Forelimb muscle (tissue), 1 donor: ENCODE results near the gene GRPR. TPM values are rescaled to one million over a fixed set of nuclear protein-coding genes. Genes with fewer than 3 reads are reported as not detected.

ENCODE experiments used
- DNase-seq: peaks from one replicate; pipeline ENCODE4 v3.0.0-alpha.2; 2013; ENCODE audit warnings: low read depth
- polyA plus RNA-seq: library from polyadenylated mRNA; unstranded; fragments of 120-200 nt; gene quantifications from one replicate; pipeline ENCODE4 v1.2.1, GENCODE V29; 2013; ENCODE audit not compliant: insufficient read length

The GRPR gene
- polyA plus RNA-seq: 0.72 TPM

DNA sequence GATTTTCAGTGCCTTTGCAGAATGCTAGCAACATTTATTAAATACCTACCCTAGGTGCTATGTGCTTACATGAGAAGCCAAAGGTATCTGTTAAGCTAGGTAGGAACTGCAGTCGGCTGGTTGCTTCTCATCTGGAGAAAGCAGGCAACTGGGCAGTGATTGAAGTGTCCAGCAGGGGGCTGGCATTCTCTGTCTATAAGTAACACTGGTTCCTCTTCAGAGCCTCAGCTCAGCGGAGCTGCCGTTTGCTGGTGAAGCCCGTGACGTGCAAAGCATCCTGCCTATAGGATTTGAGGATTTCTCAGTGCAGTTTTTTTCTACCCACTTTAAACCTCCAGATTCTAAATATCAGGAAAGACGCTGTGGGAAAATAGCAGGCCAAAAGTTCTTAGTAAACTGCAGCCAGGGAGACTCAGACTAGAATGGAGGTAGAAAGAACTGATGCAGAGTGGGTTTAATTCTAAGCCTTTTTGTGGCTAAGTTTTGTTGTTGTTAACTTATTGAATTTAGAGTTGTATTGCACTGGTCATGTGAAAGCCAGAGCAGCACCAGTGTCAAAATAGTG, at the start of gene GRPR:
TSS of gene GRPR (plus strand) at position 344 of the 565 bp plus-strand sequence. CDS start 389 bp downstream, outside the sequence.
- peak; percentile 57 for DNase-seq

DNA sequence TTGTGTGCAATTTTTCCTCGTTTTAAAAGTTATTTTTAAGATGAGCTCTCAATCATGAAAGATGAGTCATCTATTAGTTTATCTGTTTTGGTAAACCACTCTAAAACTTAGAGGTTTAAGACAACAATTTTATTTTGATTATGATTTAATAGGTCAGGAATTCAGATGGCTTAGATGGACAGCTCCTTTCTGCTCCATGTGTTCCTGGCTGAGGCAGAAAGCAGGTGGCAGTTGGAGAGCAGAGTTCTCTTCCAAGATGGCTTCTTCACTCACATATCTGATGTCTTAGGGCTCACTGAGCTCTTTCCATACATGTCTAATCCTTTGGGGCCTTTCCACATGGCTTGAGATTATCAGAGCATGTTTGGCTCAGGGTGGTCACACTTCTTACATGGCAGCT, 48.3 kb upstream of the GRPR start:
- DNase-seq: no peak

DNA sequence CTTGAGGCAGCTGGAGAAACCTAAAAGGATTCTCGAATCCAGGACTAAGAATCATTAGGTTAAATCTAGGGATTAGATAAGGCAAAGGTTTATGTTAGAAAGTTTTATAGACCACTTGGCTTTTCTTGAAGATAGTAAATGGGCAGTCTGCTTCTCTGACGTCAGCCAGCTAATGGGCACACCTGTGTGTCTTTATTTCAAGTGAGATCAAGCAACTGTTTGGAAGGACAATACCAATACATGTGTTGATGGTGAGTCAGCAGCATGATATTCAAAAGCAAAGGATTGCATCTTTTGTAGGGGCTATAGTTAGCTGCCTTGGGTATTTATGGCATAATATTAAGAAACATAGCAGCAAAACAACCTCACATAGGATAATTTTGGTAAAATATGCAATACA, 46.5 kb upstream of the GRPR start:
- no peak for DNase-seq

DNA sequence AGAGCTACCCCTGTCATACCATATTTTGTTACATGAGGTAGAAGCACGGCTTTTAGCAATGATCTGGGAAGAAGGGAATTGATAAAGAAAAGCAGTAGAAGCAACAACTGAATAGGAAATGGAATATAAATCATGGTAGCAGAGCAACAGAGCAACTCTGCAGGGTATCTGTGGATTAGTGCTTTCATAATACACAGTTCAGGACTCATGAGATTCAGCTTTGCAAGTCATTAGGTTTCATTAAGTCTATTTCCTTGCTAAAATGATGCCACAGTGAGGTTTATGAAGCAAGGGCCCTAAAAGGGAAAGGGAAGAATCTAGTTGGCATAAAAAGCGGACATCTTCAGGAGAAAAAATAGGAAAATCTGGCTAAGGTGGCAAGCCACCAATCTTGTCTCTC, 45.6 kb upstream of the GRPR start:
- no peak for DNase-seq

DNA sequence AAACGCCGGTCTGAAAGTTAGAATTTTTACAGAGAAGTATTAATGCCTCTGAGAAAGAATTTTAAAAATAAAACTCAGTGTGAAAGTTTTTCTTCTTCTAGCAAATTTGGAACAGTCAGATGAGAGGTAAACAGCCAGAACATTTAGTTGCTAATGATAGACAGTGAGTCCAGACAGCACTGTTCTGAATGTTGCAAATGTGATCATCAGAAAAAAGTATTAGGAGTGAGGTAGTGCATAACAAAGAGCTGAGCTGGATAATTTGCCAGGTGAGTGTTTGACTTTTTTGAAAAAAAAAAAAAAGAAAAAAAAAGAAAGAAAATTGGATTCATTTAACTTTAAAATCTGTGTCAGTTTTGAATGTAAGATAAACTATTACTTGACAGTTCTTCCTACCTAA, 42.0 kb upstream of the GRPR start:
- DNase-seq: no peak

DNA sequence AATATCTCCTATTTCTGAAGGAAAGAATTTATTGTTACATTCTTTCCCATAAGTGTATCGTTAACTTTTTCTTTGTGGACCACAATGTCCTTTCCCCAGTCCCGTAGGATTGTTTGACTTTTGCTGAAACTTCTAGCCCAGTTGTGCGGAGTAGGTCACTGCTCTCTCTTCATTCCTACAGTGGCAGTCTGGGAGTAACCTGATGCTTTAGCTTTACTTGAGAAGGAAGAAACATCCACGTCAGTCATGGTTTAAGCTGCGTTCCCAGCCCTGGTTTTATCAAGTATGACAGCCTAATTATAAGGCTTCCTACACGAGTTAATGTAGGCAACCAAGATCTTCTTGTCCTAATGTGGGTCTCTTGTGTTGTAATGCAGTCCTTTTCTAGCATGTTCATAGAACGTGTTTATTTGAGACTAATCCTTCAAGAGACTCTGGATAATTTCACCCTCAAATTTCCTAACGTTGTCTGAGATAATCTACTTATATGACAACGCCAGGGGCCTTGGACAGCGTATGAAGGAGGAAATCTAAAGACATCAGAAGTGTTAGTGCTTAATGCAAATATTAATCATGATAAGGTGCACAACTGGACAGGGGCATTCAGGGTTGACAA, 40.8 kb upstream of the GRPR start:
- DNase-seq: no peak

DNA sequence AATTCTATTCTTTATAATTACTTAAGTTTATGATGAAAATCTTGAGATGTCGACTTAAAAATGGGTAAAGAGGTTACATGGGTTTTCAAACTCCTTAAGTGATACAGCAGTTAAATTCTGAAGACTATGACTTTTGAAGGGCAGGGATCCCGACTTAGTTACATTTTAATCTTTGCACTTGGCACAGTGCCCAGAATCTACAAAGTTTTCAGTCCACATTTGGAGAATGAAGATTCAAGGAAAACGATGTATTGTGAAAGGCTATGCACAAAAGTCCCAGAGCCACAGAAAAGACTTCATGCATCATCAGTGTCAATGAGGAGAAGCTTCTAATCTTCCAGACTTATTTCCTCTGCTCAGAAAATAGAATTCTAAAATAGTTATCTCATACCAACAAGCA, 36.3 kb upstream of the GRPR start:
- no peak for DNase-seq

DNA sequence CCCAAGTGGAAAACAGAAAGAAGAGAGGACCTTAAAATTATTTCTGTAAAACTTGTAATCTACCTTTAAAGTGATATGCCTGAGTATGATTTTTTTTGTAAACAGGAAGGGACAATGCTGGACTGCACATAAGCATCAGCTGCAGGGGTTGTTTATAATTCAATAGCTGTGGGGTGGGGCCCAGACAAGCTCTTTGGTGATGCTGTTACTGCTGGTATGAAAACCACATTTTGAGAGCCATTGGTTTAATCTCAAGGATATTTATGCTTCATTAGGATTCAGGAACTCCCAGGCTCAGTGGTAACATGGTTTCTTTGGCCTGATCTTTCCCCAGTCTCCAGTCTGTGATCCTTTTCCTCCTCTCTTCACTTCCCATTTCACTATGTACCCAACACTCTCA, 34.3 kb upstream of the GRPR start:
- DNase-seq: no peak

DNA sequence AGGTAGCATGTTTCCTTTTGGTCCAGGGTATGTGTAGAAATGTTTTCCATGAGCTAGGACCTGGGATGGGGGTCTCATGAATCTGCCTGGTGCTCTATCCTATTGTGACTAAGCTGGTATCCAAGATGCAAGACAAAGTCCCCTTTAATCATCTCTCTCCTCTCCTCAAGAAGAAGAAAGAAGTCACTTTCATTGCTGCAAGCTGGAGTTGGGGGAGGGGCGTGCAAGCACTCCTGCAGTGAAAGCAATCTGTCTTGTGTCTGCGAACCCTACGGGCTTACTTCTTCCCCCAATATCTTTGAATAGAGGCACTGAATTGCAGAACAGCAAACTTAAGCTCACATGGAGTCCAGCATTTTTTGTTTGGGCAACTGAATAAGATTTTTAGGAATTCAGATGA, 27.2 kb upstream of the GRPR start:
- no peak for DNase-seq

DNA sequence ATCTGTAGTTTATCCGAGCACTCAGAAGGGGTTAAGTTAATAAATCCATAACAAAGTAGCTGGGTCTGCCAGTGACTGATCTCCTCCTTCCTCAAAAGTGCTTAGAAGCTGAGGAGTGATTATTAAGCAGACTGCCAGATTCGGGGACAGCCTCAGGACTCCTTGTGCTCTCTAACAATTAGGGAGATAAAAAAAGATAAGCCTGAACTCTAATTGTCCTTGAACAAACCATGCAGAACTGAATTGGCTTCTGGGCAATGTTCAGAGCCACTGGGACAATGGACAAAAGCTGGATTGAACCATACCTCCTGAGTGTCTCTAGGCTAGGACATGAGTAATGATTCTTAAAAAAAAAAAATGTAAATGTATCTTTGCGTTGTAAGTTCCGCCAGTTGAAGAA, 22.7 kb upstream of the GRPR start:
- DNase-seq: no peak

DNA sequence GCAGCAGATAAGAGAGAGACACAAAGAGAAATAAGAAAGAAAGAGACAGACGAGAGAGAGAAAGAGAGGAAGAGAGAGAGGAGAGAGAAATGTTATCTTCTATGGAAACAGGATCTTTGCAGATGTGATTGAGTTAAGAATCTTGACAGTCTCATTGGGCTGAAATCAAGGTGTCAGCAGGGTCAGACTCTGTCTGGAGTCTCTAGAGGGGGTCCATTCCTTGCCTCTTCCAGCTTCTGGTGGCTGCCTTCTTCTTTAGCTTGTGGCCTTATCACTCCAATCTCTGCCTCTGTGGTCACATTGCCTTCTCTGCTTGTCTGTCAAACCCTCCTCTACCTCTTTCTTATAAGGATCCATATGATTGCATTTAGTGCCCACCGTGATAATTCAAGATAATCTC, 21.8 kb upstream of the GRPR start:
- no peak for DNase-seq

DNA sequence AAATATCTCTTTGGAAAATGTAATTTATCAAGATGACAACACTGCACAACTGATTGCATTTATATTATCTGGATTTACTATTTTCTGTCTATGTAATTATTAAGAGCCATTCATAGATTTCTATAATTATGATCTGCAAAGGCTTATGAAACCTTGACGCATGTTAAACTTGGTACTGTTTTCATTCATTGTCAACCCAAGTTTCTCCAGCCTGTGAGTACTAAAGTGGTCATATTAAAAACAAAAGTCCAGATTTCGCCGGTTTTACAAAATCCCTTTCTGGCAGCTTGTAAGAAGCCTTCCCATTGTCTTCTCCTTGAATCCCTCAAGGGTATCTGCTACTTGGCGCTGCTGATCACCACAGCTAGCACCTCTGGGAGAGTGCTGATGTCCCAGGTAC, 19.7 kb upstream of the GRPR start:
- no peak for DNase-seq

DNA sequence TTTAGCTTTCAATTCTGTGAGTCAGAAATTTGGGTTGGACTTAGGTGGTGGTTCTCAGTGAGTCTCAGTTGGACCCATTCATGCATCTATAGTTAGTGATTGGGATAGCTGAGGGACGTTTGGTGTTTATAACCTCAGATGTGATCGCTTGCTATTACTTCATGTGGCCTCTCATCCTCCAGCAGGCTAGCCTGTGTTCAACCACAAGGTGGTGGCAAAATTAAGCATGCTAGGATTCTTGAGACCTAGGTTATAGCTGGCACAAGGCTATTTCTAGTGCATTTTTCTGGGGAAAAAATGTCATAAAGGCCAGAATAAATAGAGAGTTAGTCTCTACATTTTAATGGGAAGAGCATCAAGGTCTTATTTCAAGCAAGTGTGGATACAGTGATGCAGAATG, 10.9 kb upstream of the GRPR start:
- no peak for DNase-seq

DNA sequence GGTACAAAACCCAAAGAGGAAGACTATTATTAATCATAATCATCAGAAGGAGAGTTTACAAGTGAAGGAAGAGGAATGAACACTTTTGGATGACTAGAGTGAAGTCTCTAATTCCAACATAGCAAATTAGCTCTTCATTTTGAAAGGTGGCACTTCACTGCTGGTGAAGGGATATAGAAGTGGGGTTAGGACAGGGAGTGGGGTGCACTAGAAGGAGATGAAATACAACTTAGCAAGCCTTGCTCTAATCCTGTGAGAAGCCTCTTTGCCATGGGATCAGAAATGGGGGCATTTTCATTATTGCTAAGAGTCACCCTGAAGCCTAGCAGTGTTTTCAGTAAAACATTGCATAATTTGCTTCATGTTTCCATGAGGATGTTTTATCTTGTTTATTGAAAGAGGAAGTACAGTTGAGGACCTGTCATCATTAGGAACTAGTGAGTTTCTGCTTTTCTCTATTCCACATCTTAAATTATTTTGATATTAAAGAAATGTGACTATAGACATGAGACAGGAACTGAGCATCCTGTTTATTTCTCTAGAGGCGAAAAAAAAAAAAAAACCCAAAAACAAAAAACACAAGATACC, 9.3 kb upstream of the GRPR start:
- no peak for DNase-seq

DNA sequence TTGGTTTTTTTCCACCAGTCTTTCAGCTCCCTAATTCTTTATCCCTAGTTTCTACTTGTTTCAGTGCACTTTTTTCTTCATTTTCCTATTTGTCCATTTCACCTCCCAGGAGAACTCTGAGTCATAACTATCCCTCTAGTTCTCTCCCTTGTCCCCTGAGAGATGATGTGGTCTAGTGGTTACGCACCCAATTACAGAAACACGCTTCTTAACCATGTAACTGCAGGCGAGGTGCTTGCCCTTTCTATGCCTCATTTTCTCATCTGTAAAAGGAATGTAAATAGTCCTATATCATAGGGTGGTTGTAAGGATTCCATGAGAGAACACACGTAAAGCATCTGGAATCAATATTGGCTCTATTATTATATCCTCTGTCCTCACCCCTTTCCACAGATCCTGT, 8.8 kb upstream of the GRPR start:
- DNase-seq: no peak

DNA sequence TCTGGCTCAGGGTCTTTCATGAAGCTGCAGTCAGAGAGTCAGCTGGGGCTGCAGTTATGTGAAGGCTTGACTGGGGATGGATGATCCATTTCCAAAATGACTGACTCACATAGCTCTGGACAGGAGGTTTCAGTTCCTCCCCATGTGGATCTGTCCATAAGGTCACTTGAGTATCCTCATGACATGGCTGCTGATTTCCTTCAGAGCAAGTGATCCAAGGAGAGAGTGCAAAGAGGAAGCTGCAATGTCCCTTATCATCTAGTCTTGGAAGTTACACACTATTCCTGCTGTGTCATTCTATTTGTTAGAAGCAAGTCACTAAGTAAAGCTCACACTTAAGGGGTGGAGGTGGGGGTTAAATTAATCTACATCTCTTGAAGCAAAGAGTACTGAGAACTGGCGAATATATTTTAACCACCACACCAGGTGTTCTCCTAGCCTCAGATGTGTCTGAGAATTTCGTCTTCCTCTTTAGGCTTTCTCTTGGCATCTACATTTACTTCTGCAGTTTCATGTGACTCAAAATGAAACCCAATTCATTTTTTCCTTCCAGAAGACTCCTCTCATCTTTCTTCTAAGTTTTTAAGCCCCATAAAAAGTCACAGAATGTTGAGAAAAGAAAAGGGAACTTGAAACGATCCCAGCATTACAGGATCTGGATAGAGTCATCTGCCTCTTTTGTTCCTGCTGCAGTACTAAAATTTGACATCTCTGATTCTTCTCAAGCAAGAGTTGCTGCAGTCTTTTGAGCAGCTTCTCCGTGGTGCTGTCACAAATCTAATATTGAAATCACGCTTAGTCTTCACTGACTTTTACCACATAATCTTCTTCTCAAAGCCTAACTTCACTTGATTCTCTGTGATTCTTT, 3.8 kb upstream of the GRPR start:
- no peak for DNase-seq

DNA sequence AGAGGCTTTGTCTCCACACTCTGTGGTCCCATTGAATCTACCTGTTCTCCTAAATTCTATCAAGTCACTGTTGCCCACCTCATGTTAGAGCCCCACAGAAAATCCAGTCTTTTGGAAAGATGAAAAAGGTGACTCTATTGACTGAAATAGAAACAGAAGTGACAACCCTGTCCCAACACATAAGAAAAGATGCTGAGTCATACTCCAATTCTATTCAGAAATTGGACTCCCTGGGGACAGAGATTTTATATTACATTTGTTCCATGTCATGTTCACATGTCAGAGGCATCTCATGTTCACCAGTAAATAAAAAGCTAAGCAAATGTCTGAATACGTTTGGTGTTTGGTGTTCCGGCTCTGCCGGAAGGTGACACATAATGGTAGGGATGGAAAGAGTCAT, 2.9 kb upstream of the GRPR start:
- no peak for DNase-seq

DNA sequence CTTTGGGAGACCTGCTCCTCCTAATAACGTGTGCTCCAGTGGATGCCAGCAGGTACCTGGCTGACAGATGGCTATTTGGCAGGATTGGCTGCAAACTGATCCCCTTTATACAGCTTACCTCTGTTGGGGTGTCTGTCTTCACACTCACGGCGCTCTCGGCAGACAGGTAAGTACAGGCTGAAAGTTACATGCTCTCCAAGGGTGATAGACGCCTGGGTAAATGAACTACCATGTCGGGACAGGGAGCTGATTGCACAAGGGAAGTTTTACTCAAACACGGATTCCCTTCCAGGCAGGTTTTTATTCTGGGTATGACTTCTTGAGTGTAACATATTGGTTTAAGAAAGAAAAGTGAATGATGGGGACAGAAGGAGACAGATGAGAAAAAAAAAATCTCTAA, 836 bp downstream of the GRPR start:
- DNase-seq: no peak

DNA sequence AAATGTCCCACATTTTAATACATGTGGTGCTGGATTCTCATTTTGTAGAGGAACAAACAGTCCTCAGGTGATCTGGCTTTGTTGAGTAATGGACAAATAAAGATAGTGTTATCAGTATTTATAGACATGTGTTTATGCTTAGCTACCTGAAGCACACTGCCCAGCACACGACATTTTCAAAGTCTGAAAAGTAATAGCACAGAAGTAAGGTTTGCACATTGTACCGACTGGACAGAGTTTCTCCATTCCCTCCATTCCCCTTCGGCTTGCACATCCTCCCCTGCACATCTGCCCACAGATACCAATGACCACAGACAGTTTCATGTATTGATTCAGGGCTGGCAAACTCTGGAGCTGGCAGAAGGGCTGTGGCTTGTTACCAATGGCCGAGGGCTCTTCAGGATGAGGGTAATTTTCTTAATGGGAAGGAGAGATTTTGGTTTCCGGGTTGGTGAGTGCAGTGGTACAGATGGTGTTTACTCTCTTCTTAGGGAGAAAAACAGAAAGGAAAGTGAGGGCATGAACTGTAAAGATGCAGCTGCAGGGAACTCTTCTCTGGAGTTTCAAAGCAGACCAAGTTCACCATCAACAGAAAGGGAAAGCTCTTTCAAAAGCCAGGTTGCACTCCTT, 2.3 kb downstream of the GRPR start:
- DNase-seq: no peak

DNA sequence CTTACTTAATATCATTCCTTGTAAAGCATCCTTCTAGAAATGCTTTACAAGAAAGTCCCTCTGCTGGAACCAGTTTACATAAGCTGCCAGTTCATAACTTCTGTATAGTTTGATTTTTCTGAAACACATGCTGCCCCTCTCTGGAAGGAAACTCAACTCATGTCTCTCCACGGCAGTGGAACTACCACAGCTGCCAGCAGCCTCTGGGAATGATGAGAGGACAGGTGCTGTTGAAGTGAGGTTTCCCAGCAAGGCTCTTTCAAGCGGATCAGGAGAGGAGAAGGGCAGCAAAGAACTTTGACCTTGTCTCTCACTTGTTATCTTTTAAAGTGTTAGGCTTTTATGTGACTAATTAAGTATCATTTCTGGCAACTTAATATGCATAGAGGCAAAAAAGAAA, 7.3 kb downstream of the GRPR start:
- no peak for DNase-seq

DNA sequence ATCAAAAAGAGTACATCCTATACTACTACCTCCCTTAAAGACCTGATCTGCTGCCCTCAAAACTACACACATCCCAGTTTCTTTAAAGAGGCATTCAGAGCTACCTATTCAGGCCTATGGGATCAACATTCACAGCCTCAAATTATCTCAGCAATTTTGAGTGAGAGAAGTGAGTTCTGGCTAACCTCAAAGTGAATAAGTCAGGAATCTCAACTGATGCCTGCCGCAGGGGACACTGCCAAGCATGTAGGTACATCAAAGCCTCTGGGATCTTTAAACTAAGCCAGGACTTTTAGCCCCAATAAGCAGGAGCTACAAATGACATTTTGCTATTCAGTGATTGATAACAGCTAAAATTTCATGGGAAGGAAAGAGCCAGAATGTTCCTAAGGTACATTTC, 11.6 kb downstream of the GRPR start:
- no peak for DNase-seq

DNA sequence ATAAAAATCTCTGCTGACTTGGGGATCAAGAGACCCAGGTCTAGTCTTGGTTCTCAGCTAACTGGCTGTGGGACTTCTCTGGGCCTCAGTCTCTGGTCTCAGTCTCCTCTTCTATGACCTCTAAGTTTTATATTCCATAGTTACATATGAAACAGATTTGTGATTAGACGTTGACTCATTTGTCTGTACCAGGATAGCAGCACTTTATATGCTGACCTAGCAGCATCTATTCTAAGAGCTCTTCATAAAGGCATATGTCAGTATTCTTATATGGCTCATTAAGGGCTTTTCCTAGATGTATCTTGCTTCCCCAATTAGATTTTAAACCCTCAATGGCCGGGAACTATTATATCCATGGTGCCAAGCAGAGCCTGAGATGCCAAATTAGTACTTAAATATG, 12.7 kb downstream of the GRPR start:
- no peak for DNase-seq
